ENCODE results near the gene CDC42BPB.

Gene CDC42BPB

DNA sequence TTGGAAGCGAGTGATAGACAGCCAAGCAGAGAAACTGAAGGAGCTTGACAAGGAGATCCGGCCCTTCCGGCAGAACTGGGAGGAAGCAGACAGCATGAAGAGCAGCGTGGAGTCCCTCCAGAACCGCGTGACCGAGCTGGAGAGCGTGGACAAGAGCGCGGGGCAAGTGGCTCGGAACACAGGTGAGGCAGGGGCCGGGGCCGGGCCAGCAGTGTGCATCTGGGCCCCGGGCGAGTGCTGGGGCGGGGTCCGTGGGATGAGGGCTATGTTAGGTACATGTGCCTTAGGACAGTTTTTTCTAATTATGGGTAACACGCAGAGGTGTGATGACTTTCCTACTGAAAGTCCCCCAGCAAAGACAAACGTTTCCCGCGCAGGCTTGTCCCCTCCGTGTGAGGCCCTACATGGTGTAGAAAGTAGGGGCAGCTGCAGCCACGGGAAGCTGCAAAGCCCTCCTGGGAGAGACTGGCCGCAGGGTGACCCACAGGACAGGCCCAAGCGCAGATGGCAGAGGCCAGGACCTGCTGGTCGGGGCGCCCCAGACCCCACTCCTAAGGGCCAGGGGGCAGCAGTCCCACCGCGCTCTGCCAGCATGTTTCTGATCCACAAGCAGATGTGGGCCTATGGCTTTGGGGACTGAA is 154.0 kb downstream of the CDC42BPB start:
- in situ Hi-C loops (cut with MboI; ENCODE audit: low sequenced_read_pairs, unreplicated experiment) = no loop called here
- no peak for DNase-seq (ENCODE audit: low spot score)
- TF ChIP-seq, protein P1, sequence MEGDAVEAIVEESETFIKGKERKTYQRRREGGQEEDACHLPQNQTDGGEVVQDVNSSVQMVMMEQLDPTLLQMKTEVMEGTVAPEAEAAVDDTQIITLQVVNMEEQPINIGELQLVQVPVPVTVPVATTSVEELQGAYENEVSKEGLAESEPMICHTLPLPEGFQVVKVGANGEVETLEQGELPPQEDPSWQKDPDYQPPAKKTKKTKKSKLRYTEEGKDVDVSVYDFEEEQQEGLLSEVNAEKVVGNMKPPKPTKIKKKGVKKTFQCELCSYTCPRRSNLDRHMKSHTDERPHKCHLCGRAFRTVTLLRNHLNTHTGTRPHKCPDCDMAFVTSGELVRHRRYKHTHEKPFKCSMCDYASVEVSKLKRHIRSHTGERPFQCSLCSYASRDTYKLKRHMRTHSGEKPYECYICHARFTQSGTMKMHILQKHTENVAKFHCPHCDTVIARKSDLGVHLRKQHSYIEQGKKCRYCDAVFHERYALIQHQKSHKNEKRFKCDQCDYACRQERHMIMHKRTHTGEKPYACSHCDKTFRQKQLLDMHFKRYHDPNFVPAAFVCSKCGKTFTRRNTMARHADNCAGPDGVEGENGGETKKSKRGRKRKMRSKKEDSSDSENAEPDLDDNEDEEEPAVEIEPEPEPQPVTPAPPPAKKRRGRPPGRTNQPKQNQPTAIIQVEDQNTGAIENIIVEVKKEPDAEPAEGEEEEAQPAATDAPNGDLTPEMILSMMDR (IDR thresholded peaks at IDR 0.05; ENCODE audit: borderline replicate concordance, control extremely low read depth, extremely low read depth, insufficient read depth, missing control alignments) = no peak

DNA sequence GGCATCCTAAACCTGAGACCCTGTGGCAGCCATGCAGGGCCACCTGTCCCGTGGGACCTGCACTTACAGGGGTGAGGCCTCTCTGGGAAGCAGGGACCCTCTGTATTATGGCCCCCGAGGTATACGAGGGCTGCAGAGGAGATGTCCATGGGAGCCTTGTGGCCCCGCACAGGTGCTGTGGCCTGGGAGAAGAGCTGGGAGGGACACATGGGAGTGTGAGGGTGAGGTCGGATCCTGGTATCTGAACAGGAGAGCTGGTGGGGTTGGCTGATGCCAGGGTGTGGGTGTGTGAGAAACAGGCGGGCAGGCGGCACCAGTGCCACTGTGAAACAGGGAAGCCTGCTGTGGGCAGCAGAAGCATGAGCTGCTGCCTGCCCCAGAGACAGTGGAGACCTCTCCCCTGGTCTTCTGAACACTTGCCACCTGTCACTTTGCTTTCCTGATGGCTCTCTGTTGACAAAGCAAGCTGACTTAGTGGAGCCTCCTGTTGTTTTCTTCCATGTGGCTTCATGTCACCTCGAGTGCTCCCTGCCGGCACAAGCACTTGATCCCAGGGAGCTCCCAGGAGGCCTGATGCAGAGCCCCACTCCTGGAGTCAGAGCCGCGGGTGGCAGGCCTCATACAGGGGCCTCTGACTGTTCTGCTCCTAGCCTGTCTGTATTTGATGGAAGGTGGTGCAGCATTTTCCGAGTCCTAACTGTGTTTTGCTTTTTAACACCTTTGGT is 154.7 kb downstream of the CDC42BPB start:
- TF ChIP-seq, protein P1 (IDR thresholded peaks at IDR 0.05; ENCODE audit: borderline replicate concordance, control extremely low read depth, extremely low read depth, insufficient read depth, missing control alignments) = no peak
- DNase-seq (ENCODE audit: low spot score) = peak; percentile 26
- in situ Hi-C loops (cut with MboI; ENCODE audit: low sequenced_read_pairs, unreplicated experiment) = no loop called here

DNA sequence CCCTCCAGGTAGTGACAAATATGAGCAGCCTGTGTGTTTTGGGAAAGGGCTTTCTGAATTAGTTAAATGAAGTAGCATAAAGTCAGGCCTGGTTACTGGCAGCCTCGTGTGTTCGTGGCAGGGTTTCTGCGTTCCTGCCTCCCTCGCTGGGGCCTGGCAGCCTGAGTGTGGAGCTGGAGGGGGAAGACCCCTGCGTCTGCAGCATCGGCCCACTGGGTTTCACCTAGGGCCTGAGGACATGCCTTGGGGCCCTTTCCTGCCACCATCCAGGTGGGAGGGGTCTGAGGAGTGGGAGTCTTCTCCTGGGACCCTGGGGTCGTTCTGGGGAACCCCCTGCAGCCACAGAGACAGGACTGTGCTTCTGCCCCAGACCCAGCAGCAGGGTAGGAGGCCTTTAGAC is 155.3 kb downstream of the CDC42BPB start:
- peak; percentile 64 for DNase-seq (ENCODE audit: low spot score)
- in situ Hi-C loops (cut with MboI; ENCODE audit: low sequenced_read_pairs, unreplicated experiment) = no loop called here
- TF ChIP-seq, protein P1 (IDR thresholded peaks at IDR 0.05; ENCODE audit: borderline replicate concordance, control extremely low read depth, extremely low read depth, insufficient read depth, missing control alignments) = no peak

DNA sequence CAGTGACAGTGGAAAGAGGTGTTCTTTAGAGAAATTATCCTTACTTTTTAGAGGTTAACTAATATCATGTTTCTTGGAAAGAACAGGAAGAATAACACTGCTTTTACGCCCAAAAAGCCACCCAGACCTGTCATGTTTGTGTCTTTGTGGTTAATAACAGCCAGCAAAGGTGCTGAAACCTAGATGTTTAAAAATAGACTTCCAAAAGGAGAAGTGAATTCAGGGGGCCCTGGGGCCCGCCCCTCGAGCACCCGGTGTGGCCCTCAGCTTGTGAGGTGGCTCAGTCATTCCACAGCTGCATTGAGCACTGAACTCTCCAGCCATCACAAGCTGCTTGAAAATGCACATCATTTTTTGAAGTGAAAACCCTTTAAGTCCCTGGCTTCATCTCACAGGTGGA is 155.7 kb downstream of the CDC42BPB start:
- in situ Hi-C loops (cut with MboI; ENCODE audit: low sequenced_read_pairs, unreplicated experiment) = no loop called here
- TF ChIP-seq, protein P1 (IDR thresholded peaks at IDR 0.05; ENCODE audit: borderline replicate concordance, control extremely low read depth, extremely low read depth, insufficient read depth, missing control alignments) = no peak
- DNase-seq (ENCODE audit: low spot score) = peak; percentile 93

- in situ Hi-C loops (cut with MboI; ENCODE audit: low sequenced_read_pairs, unreplicated experiment) = no loop called here
- TF ChIP-seq, protein P1 (IDR thresholded peaks at IDR 0.05; ENCODE audit: borderline replicate concordance, control extremely low read depth, extremely low read depth, insufficient read depth, missing control alignments) = no peak
- DNase-seq (ENCODE audit: low spot score) = peak; percentile 78
Observed at GRCh38 chr14:102900631-102901571, 156.4 kb downstream of the CDC42BPB start.

- no peak for DNase-seq (ENCODE audit: low spot score)
- in situ Hi-C loops (cut with MboI; ENCODE audit: low sequenced_read_pairs, unreplicated experiment) = no loop called here
- TF ChIP-seq, protein P1 (IDR thresholded peaks at IDR 0.05; ENCODE audit: borderline replicate concordance, control extremely low read depth, extremely low read depth, insufficient read depth, missing control alignments) = no peak
Observed at GRCh38 chr14:102899516-102899900, 157.8 kb downstream of the CDC42BPB start.

Measured in GM13976 (cell line).